Measurements from ENCODE around the gene OR5J2.
"Not testable (repeated sequence)": the region's sequence is repeated elsewhere in the genome, so short reads cannot be mapped to it uniquely, and the experiment has no call there.

The OR5J2 gene

DNA sequence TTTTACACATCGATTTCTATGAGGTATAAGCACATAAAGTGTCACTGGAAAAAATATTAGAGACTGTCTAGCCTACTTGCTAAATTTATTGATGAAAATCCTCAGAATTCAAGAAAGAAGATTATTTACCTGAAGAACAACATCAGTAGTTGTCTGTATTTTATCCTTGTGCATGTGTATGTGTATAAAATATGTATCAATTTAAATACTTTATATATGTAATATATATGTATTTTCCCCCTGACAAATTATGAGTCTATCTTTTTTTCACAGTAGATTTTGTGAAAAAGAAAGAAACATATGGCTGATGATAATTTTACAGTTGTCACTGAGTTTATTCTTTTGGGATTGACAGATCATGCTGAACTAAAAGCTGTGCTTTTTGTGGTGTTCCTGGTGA, at the start of gene OR5J2:
Gene OR5J2, plus strand, starts transcription at position 301 of the 400 bp plus-strand sequence. Its CDS starts 0 bp downstream, at position 301.
- no peak for DNase-seq

DNA sequence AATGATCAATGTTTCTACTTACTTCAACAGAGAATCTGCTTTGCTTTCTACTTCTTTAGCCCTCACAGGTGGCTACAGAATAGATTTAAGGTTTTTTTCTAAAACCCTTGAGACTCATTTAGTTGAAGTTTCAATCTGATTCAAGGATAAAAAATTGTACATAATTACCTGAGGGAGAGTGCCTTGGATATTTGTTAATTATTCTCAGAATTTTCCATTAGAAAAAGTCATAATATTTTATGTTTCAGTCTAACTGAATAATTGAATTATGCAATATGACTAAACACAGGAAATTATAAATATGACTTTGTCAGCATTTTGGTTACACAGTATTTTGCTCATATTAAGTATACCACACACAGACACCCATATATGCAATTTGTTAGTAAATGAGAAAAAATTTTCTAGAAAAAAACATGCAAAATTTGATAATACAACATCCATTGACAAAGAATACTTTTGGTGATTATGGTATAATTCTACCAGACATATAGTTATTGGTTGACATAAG, 36.2 kb upstream of the OR5J2 start, which contains the start of gene OR8J3:
Gene OR8J3, minus strand, starts transcription at position 51 of the 511 bp plus-strand sequence. CDS start 2,483 bp downstream, outside the sequence.
- DNase-seq: no peak

DNA sequence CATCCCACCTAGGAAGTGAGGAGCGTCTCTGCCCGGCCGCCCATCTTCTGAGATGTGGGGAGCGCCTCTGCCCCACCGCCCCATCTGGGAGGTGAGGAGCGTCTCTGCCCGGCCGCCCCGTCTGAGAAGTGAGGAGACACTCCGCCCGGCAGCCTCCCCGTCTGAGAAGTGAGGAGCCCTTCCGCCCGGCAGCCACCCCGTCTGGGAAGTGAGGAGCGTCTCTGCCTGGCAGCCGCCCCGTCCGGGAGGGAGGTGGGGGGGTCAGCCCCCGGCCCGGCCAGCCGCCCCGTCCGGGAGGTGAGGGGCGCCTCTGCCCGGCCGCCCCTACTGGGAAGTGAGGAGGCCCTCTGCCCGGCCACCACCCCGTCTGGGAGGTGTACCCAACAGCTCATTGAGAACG, 32.7 kb upstream of the OR5J2 start:
- not testable (repeated sequence) for DNase-seq

DNA sequence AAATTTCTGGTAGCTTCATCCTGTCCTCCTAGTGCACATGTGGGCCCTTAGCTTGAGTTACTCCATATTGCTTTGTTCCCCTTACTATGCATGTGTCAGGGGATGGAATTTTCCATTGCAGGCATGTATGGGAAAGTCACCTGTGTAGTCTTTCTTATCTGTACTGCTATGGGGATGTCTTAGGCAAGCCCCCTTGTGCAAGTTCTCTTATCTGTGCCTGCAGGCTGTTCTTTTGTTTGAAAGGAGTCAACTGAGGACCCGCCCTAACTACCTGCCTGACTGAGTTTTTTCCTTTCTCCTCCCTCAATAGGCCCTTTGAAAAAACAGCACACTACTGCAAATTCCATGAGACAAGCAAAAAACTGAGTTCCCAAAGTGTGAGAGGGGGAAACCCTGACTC, 25.0 kb upstream of the OR5J2 start:
- DNase-seq: no peak

DNA sequence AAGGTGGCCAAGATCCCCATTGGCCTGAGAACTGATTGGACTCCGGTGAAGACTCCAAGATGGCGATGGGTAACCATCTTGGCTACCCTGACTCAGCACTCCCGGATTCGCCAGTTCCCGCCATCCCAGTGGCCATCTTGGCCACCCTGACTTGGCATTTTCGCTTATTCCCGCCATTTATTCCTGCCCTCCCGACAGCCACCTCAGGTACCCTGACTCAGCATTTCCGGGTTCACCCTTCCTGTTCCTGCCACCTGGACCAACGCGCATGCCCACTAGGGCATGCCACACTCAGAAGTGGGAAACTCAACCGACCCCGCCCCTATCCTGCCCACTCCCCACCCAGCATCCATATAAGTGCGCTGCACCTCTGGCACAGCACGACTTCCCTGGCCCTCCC, 24.1 kb upstream of the OR5J2 start:
- no peak for DNase-seq

DNA sequence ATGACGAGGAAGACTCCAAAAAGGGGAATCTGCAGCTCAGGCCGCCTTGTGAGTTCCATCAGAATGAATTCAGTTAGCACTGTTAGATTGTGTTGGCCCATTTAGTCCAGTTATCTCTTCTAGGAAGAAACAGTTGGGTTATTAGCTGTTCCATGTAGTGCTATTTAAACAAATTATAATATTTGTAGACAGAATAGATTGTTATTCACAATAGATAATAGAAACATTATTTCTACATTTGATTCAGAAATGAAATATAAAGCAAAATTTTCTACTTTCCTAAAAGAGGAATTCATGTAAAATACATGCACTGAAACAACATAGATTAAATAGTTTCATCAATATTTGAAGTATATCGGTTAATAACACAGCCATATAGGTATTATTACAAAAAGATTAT, 16.2 kb upstream of the OR5J2 start, which contains the start of gene OR8K5:
Gene OR8K5, minus strand, starts transcription at position 101 of the 400 bp plus-strand sequence. Its CDS starts 0 bp downstream, at position 101.
- DNase-seq: no peak

DNA sequence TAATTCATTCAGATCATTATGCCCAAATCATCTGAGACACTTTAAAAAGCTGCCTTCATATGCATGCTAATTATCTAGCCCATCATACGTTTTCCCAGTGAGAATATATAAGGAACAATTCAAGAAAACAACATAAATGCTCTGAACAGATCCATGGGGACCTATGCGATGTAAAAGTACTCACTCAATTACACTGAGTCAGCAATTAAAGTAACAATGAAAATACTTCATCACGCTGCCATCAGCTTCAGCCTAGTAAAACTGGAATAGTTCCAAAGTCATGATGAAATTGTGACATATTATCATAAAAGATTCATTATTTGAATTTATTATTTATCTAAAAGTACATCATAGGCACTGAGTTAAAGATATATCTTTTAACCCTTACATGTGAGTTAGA, 12.6 kb upstream of the OR5J2 start:
- DNase-seq: no peak

DNA sequence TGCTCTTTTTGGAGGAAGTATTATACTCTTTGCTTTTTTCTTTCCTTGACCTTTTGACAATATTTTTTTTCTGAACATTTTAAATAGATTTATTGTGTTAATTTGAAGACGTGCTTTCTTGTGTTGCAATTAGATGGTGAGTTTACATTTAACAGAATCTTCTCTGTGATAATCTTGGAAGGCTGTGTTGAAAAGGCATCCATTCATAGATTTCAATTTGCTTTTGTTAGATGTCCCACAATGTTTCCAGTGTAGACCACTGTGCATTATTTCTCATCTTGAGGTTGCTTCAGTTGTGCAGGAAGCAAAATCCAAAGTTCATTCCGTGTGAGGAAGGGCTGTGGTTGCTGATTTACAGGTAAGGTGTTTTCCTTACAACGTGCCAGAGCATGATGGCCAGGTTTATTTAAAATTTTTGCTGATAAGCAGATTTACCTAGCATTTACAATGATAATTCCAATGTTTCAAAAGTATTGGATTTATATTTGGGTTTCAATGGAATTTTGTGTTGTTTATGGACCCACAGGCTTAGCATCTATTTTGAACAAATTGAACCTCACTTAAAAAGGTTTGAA, 4.1 kb upstream of the OR5J2 start:
- DNase-seq: no peak

DNA sequence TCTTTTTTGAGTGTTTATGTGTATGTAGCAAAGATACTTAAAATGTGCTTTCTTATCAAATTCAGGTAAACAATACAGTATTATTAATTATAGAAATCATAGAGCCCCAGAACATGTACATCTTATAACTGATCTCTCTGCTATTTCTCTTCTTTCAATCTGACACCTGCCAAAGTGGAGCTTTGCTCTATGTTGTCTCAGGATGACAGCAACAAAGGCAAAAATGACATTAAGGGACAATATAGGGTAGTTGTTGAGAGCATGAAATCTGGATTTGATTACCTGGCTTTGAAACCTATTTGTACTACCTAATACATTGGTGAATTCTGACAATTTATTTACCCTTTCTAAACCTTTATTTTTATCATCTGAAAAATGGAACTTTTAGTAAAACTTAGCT, 7.0 kb downstream of the OR5J2 start:
- DNase-seq: no peak

DNA sequence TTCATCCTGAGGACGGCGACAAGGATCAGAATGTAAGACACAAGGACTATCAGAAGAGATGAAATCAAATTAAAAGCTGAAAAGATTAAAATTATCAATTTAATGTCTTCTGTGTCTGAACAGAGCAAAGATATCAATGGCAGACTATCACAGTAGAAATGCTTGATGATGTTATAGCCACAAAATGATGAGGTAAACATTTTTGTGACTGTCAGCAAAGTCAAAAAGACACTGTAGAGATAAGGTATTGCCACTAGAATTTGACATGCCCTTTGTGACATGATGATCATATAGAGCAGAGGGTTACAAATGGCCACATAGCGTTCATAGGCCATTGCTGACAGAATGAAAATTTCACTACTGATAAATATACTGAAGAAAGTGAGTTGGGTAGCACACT, 12.2 kb downstream of the OR5J2 start:
- DNase-seq: no peak

DNA sequence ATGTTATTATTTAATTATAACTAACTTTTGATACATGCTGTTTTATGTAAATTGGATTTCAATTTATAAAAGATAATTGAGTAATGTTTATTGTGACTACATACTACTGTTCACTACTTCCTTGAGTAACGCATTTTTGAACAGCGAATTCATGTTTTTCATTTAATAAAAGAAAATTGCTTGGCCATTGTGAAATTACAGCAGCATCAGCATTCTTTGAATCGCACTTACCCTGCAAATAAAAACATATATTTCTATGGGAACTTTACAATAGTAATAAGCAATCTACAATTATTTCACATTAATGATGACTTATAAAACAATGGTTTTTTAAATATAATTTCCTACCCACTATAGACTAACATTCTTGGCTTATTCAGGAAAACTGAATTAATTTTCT, 20.3 kb downstream of the OR5J2 start:
- DNase-seq: no peak

DNA sequence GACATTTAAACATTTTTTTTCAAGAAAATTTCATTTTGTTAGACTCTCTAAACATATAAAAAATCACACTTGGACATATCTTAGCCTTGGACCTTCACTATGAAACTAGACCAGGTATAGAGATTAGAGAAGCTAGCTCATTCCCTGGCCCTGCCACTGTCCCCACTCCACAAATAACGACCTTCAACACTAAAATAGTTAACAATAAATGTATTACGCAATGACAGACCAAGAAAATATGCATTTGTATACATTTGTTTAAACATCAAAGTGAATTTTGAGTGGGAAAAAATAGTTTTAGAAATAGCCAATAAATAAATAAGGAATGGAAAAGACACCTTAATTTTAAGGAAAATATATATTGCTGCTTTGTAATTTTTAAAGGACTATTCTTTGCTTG, 20.9 kb downstream of the OR5J2 start:
- DNase-seq: no peak

DNA sequence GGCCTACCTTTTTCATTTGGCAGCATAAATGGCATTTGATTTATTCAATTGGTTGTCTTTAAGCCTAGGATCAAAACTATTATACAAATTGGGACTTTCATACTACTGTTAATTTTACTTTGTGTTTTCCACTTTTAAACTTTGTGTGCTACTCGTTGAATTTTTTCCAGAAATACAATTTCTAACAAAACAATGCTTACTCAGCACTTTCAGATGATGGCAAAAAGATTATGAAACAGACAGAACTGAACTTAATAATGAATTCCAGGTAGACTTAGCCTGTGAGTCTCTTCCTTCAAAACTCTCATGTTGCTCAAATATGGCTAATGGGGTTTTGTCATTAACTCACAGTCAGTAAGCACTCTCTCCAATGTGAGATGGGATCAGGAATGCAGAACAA, 31.4 kb downstream of the OR5J2 start:
- no peak for DNase-seq

DNA sequence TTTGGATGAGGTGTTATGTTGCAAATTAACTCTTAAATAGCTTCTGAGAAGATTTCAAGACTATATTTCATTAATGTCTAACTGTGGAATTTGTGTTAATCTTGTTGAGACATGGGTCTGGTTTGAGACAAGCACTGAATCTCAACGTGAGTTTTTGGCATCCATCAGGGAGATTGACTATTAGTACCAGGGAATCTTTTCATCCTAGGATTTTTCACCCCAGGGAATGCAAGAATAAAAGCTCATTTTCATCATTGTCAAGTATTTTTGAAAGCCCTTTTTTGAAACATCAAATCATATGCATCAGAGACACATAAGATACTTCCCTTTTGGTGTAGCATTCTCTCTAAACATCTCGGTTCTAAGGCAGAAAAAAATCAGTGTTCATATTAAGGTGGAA, 38.1 kb downstream of the OR5J2 start:
- DNase-seq: no peak

DNA sequence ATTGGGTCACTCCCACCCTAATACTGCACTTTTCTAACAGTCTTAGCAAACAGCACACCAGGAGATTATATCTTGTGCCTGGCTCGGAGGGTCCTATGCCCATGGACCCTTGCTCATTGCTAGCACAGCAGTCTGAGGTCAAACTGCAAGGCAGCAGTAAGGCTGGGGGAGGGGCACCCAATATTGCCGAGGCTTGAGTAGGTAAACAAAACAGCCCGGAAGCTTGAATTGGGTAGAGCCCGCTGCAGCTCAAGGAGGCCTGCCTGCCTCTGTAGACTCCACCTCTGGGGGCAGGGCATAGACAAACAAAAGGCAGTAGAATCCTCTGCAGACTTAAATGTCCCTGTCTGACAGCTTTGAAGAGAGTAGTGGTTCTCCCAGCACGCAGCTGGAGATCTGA, 43.3 kb downstream of the OR5J2 start:
- DNase-seq: not testable (repeated sequence)

Measured in NCI-H345 (cell line).